ENCODE measurements around the gene POC1B.

GRCh38 chr12:89451841-89452251 lies 74.0 kb downstream of the POC1B start:
- TF ChIP-seq CTCF (IDR thresholded peaks at IDR 0.05), result no peak
- peak in 1 of 3 donors; percentile 18 for TF ChIP-seq POLR2AphosphoS5 (IDR thresholded peaks at IDR 0.05)
